Panc1 (cell line): ENCODE data around the gene NBPF12.
"Not testable (repeated sequence)": the region's sequence is repeated elsewhere in the genome, so short reads cannot be mapped to it uniquely, and the experiment has no call there.

ENCODE experiments used
- CTCF ChIP-seq: fragments of 450-650 bp; IDR thresholded peaks from 2 replicates; pipeline ENCODE4 v1.5.1; 2017; ENCODE audit warnings: mild to moderate bottlenecking
- POLR2AphosphoS5 ChIP-seq: IDR thresholded peaks from 2 replicates; pipeline ENCODE4 v1.6.1; 2012; ENCODE audit warnings: mild to moderate bottlenecking, low read depth, low read length, moderate library complexity
- TF ChIP-seq, protein P1 (sequence below), 2 experiments: IDR thresholded peaks; 2 replicates each; pipeline ENCODE4 v1.6.1; 2011 to 2012; ENCODE audit warnings: low read depth in 2 of 2, control low read depth in 1 of 2, low read length in 1 of 2, mild to moderate bottlenecking in 1 of 2, moderate library complexity in 1 of 2; ENCODE audit not compliant: insufficient read depth in 1 of 2

GRCh38 chr1:147026975-147027374 is 88.9 kb downstream of the NBPF12 start:
- TF ChIP-seq, protein P1, sequence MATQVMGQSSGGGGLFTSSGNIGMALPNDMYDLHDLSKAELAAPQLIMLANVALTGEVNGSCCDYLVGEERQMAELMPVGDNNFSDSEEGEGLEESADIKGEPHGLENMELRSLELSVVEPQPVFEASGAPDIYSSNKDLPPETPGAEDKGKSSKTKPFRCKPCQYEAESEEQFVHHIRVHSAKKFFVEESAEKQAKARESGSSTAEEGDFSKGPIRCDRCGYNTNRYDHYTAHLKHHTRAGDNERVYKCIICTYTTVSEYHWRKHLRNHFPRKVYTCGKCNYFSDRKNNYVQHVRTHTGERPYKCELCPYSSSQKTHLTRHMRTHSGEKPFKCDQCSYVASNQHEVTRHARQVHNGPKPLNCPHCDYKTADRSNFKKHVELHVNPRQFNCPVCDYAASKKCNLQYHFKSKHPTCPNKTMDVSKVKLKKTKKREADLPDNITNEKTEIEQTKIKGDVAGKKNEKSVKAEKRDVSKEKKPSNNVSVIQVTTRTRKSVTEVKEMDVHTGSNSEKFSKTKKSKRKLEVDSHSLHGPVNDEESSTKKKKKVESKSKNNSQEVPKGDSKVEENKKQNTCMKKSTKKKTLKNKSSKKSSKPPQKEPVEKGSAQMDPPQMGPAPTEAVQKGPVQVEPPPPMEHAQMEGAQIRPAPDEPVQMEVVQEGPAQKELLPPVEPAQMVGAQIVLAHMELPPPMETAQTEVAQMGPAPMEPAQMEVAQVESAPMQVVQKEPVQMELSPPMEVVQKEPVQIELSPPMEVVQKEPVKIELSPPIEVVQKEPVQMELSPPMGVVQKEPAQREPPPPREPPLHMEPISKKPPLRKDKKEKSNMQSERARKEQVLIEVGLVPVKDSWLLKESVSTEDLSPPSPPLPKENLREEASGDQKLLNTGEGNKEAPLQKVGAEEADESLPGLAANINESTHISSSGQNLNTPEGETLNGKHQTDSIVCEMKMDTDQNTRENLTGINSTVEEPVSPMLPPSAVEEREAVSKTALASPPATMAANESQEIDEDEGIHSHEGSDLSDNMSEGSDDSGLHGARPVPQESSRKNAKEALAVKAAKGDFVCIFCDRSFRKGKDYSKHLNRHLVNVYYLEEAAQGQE (IDR thresholded peaks at IDR 0.05; ENCODE audit: insufficient read depth in 1 of 2, low read depth in 2 of 2, low read length in 1 of 2) = not testable (repeated sequence)
- not testable (repeated sequence) for TF ChIP-seq CTCF, POLR2AphosphoS5
